GM19467 (cell line): ENCODE measurements around the gene LY6G6C.
A peak's percentile ranks its signal among the peaks of the same experiment; 100 is the strongest.

Source experiments
- ATAC-seq: cut with Tn5 transposase; IDR thresholded peaks from one replicate; pipeline ENCODE4 v1.9.1; 2021; ENCODE audit warnings: mild to moderate bottlenecking, moderate library complexity; ENCODE audit not compliant: unreplicated experiment

LY6G6C gene

GRCh38 chr6:31742894-31743293, 21.3 kb upstream of the LY6G6C start:
- no peak for ATAC-seq

- ATAC-seq, result no peak
These were observed 20.3 kb upstream of the LY6G6C start for GRCh38 chr6:31741815-31742214.

- ATAC-seq, result no peak
These were observed 19.1 kb upstream of the LY6G6C start for GRCh38 chr6:31740397-31741223.

- ATAC-seq, result peak; percentile 61
These were observed 18.3 kb upstream of the LY6G6C start, which contains the start of gene MSH5 for GRCh38 chr6:31739639-31740396. MSH5 (plus strand) TSS chr6:31740005; CDS start chr6:31740467, 462 bp downstream.

GRCh38 chr6:31737991-31738979, 16.7 kb upstream of the LY6G6C start:
- ATAC-seq, result no peak

GRCh38 chr6:31737315-31737990, 15.9 kb upstream of the LY6G6C start:
- no peak for ATAC-seq

GRCh38 chr6:31736768-31737314, 15.3 kb upstream of the LY6G6C start:
- ATAC-seq, result no peak

GRCh38 chr6:31736021-31736767, 14.6 kb upstream of the LY6G6C start, which contains the start of gene CLIC1:
CLIC1 (minus strand) TSS chr6:31736530; CDS start chr6:31736300, 230 bp downstream.
- ATAC-seq, result no peak

GRCh38 chr6:31734821-31735406, 13.4 kb upstream of the LY6G6C start:
- no peak for ATAC-seq

GRCh38 chr6:31734247-31734820, 12.8 kb upstream of the LY6G6C start:
- no peak for ATAC-seq

- no peak for ATAC-seq
These were observed 12.2 kb upstream of the LY6G6C start for GRCh38 chr6:31733734-31734133.

GRCh38 chr6:31732029-31732428, 10.5 kb upstream of the LY6G6C start:
- ATAC-seq, result no peak

GRCh38 chr6:31730631-31731086, 9.1 kb upstream of the LY6G6C start:
- ATAC-seq, result no peak

GRCh38 chr6:31729979-31730630, 8.6 kb upstream of the LY6G6C start:
- no peak for ATAC-seq

- peak; percentile 43 for ATAC-seq
These were observed 8.0 kb upstream of the LY6G6C start for GRCh38 chr6:31729515-31729978.

GRCh38 chr6:31728767-31729514, 7.4 kb upstream of the LY6G6C start, which contains the start of gene DDAH2:
DDAH2 (minus strand) TSS chr6:31729299; CDS start chr6:31729161, 138 bp downstream.
- no peak for ATAC-seq
